Stimulated activated CD4-positive, alpha-beta T cell treated with anti-CD3 and anti-CD28 coated beads, Interleukin-15, amount 100 ng/mL, for 1 hour (primary cell): ENCODE data around the gene TMTC2.
"Not testable (repeated sequence)": the region's sequence is repeated elsewhere in the genome, so short reads cannot be mapped to it uniquely, and the experiment has no call there.

Source experiments
- DNase-seq, 2 donors: peaks; one replicate each; pipeline ENCODE4 v3.0.0-alpha.2; 2020; ENCODE audit warnings: low read depth in 1 of 2, low spot score in 1 of 2

Gene TMTC2

DNA sequence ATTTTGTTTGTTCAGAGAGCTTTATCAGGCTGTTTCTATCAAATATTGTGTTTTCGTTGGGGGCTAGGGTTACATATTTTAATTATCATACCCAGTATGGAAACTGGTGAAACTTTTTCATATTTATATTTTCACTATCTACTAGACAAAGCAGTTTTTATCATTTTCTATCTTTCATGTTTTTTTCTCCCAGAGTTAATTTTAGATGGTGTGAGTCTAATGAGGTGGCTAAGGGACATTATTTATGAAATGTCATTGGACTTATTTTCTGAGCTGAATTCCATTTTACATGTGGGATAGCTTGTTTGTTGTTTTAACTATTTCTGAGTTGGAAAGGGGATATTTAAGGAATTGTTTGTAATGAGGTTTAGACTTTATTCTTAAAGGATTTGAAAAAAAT is 100.3 kb downstream of the TMTC2 start:
- no peak for DNase-seq

DNA sequence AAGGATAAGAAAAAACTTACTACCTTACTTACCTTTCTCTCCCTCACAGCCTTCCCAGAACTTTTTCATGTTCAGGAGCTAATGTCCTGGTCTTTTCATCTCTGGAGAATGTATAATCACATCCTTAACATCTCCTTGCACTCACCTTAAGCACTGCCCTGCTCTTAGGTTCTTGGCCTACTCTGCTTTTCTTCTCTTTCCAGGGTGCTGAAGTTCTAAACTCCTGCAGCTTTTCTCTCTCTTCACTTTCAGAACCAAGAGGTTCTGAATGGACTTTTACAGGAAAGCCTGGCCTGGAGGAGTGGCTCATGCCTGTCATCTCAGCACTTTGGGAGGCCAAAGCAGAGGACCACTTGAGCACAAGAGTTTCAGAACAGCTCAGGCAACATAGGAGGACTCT is 101.9 kb downstream of the TMTC2 start:
- no peak for DNase-seq

DNA sequence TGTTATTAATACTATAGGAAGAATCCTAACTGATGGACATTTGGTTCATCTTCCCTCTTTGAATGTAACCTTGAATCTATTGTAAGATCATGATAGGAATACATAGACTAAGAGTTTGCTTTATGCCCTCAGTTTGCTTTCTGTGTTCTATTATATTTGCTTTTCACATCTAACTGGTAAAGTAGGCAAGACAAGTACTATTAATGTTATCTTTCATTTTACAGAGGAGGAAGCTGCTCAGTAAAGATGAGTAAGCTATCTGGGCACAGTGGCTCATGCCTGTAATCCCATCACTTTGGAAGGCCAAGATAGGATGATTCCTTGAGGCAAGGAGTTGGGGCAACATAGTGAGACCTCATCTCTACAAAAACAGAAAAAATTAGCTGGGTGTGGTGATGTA is 103.0 kb downstream of the TMTC2 start:
- DNase-seq, result no peak

DNA sequence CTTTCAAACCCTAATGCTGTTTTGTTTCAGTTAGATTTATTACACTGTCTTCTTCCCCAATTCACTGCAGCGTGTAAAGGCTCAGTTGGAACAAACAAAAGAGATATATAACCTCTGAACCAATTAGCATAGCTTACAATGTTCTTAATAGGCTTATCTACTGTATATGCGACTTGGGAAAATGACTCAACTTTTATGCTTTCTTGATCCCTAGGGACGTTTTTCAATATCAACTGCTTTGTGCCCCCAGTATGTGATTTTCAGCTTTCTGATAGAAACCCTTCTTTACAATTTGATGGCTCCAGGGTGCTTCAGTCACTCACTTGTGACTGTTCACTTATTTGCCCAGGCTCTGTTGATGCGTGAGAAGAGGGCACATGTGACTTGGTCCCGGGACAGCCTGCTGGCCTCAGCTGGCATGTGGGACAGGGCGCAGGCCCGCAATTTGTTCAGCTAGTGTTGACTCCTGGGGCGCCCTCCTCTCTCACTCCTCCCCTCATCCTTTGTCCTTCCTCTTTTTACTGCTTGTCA is 107.1 kb downstream of the TMTC2 start:
- DNase-seq, result no peak

DNA sequence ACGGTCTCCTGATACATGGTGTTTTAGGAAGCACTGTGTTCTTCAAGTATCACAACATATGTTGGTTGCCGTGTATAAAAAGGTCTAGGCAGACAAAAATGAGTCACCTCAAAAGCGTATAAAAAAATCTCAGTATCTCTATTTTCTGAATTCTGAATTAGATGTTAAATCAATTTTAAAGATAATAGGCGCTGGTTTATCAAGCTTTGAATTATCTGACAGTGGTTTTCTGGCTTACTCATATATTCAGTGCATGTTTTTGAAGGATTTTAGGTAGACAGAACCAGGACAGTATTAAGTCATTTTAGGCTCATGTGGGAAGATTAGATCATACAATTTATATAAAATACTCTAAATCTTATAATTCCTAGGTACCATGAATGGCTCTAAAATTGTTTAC is 110.8 kb downstream of the TMTC2 start:
- no peak for DNase-seq

DNA sequence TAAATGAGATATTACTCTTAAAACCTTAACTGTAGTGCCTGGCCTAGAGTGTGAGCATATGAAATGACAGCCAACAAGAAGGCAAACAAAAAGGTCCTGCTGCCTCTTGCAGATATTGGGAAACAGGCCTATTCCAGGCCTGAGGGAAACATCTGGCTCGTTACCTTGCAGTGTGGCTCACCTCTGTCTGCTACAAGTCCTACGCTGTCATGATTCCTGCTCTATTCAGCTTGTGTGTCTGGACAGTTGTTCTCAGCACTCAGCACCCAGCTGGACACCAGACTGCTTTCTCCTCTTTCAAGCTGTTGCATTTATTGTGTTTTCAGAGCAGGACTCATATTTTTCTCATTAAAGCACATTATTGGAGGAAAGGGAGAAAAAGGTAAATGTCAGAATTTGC is 113.5 kb downstream of the TMTC2 start:
- DNase-seq, result no peak

DNA sequence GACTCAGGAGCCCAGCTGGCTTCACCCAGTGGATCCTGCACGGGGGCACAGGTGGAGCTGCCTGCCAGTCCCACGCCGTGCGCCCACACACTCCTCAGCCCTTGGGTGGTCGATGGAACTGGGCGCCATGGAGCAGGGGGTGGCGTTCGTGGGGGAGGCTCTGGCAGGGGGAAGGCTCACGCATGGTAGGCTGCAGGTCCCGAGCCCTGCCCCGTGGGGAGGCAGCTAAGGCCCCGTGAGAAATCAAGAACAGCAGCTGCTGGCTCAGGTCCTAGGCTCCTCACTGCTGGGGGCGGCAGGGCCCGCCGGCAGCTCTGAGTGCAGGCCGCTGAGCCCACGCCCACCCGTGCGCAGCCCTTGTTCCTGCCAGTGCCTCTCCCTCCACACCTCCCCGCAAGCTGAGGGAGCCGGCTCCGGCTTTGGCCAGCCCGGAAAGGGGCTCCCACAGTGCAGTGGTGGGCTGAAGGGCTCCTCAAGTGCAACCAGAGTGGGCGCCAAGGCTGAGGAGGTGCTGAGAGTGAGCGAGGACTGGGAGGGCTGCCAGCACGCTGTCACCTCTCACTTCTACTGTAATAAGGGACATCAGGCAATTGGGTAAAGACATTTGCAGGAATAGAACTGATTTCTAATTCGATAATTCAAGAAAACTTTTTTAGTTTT is 115.4 kb downstream of the TMTC2 start:
- no peak for DNase-seq

DNA sequence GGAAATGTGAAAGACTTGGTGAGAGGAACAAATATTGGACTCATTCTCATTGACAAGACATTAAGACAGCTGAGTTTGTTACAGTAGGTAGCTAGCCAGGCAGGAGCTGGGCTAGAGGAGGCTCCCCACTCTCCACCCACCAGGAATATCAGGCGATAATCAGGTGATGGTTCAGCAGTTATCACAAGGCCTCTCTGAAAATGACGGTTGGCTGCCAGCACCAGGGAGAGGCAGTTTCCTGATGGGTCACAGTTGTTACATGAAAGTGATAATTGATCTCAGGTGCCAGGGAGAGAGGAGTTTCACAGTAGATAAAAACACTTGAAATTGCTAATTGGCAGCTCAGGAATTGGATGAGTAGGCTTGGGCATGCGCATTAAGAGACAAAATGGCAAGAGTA is 116.5 kb downstream of the TMTC2 start:
- DNase-seq, result no peak

DNA sequence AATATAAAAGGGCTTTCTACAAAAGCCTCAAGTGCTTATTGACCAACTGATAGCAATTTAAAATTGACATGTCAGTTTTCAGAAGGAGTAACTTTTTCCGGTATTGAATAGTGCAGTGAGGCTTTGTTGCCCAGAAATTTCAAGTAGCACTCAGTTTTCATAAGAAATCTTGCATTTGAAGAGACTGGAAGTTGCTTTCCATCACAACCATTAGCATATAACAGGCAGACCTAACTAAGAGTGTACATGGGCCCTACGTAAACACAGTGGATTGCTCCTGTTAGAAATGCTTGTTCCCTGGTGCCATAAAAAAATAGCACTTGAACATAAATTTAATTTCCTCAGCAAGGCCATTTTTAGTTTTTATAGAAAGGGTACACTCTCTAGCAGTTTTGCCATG is 117.9 kb downstream of the TMTC2 start:
- no peak for DNase-seq

DNA sequence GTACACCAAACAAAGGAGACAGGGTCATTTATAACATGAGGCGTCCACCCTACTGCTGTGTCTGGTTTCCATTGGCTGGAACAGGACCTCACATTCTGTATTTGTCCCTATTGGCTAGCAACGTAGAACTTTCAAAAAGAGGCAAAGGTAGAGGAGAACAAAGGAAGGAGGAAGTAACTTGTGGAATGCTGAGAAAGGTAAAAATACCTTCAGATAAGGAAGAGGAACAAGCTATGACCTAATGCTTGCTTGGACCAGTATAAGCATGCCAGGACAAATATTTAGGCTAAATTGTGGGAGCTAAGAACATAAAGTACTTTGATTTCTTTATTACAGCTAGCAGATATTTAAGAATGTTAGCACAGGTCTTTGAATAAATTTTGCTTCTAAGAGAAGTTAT is 118.3 kb downstream of the TMTC2 start:
- not testable (repeated sequence) for DNase-seq

DNA sequence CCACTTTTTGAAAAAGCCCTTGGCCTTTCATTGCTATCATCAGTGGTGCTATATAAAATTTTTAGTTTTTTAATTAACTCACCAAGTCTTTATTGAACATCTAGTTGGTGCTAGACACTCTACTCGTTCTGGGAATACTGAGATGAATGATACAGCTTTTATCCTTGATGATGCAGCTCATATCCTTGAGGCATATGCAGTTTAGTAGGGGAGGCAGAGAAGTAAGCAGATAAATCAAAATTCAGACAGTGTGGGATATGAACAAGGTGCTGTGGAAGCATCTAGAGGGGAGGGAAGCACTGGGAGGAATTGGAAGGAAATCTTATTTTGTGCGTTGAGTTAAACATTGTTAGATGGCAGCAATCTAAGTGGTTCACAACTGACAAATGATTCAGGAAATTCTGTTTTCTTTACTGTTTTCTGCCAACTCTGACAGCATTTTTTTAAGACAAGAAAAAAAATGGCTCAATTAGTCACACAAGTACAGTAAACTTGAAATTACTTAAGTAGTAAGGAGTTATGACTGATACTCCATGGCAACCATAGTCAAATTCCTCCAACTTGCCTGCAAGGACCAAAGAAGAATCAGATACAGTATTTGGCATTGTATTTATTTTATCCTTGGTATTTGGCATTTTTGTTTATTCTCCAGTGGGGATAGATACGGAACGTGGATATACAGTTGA is 119.2 kb downstream of the TMTC2 start:
- DNase-seq, result no peak

DNA sequence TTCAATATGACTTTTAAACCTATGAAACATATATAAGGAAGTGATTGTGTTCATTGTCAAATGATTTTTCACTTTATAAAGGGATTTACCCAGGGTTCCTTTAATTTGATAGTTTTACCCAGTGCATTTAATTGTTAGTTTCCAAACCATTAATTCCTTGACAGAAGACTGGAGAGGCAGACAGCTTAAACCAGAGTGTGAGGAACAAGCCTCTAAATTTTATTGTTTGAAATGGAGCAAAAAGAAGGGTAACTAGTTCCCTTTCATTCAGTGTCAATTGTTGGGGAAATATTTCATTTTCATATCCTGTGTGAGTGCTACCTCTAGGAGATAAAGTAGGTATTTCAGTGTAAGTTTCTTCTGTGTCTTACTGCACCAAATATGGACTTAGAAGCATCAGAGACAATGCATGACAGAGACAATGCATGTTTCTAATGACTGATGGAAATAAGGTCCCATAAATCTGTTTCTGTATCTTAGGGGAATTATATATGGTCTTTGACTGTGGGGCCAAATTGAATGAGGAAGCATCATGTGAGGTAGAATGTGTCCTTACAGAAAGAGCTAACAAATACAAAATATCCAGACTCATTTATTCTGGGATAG is 120.5 kb downstream of the TMTC2 start:
- DNase-seq, result no peak

DNA sequence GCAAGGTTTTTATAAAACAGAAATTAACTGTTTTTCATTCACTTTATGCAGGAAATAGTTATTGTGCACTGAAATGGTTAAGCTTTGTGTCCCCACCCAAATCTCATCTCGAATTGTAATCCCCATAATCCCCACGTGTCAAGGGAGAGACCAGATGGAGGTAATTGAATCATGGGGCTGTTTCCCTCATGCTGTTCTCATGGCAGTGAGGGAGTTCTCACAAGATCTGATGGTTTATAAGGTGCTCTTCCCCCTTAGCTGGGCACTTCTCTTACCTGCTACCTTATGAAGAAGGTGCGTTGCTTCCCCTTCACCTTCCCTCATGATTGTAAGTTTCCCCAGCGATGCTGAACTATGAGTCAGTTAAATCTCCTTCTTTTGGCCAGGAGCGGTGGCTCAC is 123.9 kb downstream of the TMTC2 start:
- DNase-seq, result no peak

DNA sequence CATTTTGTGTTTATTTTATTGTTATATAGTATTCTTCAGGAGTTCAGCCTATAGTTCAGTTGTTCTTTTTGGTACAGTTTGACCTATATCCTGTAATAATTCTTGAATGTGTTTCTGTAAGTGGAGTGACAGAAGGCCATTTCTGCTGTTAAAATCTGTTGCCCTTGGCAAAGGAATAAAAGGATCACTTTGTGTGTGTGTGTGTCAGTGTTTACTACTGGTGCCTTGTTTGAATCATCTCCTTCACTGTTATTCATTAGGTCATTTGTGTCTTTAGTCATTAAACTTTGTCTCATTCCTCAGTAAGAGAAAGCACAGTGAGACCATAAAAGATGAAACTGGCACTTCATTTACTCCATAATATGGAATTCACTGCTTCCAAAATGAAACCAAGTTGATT is 130.7 kb downstream of the TMTC2 start:
- DNase-seq, result no peak

DNA sequence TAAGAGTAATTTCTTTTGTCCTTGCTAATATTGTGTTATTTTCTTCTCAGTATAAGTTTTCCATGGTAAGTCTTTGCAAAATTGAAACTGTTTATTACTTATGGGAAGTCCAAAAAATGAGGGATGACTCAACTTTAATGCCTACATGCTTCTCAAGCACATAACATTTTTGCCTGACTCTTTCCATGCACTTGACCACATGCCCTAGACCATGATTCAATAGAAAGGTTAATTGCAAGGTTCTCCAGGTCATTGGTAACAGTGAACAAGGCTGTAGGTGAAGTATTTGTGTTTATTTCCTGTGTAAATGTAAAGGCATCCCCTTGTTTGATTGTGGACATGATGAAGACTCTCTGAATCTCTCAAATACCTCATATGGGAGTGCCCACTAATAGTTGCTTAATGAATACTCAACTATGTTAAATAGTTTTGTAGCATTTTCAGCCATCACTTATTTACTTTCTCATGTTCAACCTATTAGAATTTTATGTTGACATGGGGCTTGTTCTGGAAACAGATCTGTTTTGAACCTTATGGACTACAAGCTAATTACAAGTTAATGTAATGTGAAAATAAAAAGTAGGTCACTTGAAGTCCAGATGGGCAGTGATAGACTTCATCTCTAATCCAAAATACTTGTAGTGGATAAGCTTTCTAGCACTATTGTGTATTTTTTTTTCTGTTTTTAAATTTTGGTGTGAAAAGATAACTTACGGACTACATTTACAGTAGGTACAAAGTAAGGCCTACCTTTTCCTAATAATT is 131.7 kb downstream of the TMTC2 start:
- no peak for DNase-seq

DNA sequence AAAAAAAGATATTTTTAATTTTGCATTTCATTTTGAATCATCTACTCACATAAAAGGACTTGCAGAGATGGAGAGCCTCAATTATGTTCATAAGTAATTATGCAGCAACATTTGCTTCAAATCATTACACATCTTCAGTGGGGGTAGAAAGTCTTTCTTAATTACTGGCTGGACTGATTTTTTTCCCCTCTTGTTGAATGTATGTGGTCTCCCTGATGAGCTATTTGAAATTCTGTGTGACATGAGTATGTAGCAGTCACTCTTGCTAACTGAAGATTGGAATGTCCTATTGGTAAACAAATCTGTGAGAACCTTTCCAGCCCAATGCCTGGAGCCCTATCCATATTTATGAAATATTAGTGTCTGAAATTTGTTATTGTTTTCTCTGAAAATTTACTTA is 139.8 kb downstream of the TMTC2 start:
- DNase-seq, result no peak

DNA sequence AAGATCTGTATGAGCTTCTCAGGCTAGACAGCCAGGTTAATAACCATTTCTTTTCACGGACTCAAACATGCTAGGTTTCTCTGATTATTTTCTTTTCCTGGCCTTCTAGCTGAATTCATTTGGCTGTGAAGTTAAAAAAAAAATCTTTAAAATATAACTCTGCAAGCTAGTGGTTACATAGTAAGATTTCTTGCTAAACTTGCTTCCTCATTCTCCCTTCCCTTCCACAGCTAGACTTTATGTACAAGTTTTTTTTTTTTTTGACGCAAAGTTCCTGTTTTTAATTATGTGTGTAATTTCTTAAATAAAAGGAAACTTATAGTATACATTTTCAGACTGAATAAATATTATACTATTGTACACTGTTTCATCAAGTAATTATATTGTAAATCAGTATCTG is 145.4 kb downstream of the TMTC2 start:
- no peak for DNase-seq

DNA sequence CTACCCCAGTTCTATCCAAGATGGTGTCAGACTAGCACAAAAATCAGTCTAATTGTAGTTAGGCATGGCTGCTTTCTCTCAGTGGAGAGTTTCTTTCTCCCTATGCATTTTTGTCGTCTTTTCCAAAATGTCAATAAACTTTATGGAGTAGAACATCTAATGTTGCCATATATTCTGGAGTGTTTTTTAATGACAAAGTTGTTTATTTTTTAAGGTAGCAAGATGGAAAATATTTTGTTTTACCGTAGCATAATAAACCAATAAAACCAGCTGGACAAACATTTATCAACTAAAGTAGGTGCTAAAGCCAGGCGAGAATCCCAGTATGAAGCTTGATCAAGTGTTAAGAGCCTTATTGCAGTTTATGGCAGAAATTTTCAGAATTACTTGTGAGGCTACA is 146.3 kb downstream of the TMTC2 start:
- no peak for DNase-seq

DNA sequence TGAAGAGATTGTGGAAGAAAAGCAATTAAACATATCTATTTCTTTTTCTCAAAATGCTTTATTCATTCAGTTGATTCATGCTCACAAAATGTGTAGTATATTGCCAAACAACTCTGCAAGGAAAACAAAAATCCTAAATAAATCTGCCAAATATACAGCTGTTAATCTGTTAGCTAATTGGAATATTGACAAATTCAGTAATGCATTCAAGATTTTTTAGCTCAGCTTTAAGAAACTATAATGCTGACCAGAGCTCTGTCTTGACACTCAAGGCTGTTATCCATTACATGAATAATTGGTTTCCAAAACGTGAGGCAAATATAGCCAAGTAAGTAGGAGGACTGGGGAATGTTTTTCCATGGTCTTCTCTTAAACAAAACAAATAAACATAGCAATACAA is 146.8 kb downstream of the TMTC2 start:
- no peak for DNase-seq

DNA sequence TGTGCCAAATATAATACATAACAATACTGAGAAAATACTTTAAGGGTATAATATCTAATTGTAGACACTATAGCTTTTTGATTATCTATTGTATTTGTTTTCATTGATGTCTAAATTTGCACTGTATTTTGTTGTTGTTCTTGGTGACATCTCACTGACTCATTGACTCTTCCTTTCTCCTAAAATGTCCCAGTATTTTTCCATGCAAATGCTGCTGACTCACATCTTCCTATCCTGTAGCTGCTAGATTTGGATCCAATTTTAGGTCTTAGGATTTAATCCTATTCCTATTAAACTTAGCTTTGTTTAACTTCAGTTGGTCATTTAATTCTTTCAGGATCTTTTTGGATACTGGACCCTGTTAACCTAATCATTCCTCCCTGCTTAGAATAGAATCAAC is 148.5 kb downstream of the TMTC2 start:
- DNase-seq, result no peak

DNA sequence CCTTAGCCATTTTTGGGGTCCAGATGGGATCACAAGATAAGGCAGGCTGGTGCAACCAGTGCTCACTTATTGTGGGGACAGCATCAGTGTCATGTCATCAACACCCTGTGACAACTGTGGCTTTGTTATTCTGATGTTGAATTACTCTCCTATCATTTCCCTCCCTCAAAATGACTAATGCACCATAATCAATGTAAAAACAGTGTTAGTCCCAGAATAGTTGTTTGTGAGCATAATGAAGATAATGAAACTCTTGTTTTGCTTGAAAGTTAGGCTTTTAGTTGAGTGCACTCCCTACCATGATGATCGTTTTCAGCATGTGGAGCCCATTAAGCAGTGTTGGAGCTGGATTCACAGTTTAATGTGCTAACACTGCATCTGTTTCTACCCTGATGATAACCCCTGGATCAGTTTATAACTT is 151.4 kb downstream of the TMTC2 start:
- DNase-seq, result no peak

DNA sequence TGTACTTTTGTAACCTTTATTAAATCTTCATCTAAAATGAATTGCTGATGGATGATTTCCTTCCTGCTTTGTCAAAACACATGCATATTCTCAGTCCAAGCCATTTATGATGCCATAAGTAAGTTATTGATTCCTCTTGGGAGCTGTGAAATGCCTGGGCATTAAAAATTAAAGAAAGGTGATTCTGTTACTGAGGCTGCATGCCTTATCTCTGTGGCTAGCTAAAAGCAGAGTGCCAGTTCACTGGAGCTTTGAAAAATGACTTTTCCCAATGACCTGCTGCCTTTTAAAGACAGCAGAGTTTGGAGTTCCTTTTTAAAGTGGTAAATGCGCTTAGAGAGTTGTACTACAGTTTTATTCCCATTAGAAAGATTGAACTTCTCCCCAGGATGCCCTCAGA is 152.1 kb downstream of the TMTC2 start:
- DNase-seq, result no peak
